ENCODE measurements around the gene ENGASE. TPM values are rescaled to one million over a fixed set of nuclear protein-coding genes. Genes with fewer than 3 reads are reported as not detected.

Gene ENGASE
- total RNA-seq, 1 donor from 2014 or later: 51.5 TPM

DNA sequence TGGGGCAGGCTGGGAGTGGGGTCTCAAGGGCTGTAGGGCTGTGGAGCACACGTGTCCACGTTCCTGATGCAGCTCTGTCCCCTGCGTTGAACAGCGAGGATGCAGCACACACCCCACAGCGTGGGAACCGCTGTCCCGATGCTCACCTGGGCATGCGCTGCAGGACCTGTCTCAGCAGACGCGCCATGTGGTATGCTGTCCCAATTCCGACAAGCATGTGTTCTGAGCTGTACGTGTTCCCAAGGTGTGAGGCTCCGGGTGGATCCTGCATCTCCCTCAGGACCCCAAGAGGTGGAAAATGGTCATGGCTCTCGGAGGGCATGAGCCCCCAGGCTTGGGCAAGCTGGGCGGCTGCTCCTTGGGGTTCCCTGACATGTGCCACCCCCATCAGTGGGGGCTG lies 34.2 kb downstream of the ENGASE start:
- Mint-ChIP-seq H3K4me1 (ENCODE audit: low read depth, unreplicated experiment) (peaks cover 2% of the 10 kb centered on the region), H3K27me3 (ENCODE audit: unreplicated experiment) (peaks cover 12% of the 10 kb centered on the region), H3K4me3 (ENCODE audit: unreplicated experiment) (no peak overlapping the region), H3K9me3 (ENCODE audit: unreplicated experiment) (peaks cover 10% of the 10 kb centered on the region), H3K36me3 (ENCODE audit: unreplicated experiment) (no peaks in the 10 kb centered on the region), H3K27ac (ENCODE audit: unreplicated experiment) (no peak overlapping the region)
- TF ChIP-seq, protein P1, sequence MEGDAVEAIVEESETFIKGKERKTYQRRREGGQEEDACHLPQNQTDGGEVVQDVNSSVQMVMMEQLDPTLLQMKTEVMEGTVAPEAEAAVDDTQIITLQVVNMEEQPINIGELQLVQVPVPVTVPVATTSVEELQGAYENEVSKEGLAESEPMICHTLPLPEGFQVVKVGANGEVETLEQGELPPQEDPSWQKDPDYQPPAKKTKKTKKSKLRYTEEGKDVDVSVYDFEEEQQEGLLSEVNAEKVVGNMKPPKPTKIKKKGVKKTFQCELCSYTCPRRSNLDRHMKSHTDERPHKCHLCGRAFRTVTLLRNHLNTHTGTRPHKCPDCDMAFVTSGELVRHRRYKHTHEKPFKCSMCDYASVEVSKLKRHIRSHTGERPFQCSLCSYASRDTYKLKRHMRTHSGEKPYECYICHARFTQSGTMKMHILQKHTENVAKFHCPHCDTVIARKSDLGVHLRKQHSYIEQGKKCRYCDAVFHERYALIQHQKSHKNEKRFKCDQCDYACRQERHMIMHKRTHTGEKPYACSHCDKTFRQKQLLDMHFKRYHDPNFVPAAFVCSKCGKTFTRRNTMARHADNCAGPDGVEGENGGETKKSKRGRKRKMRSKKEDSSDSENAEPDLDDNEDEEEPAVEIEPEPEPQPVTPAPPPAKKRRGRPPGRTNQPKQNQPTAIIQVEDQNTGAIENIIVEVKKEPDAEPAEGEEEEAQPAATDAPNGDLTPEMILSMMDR (IDR thresholded peaks at IDR 0.05; ENCODE audit: partially characterized antibody, unreplicated experiment): no peak
- no peak for DNase-seq

DNA sequence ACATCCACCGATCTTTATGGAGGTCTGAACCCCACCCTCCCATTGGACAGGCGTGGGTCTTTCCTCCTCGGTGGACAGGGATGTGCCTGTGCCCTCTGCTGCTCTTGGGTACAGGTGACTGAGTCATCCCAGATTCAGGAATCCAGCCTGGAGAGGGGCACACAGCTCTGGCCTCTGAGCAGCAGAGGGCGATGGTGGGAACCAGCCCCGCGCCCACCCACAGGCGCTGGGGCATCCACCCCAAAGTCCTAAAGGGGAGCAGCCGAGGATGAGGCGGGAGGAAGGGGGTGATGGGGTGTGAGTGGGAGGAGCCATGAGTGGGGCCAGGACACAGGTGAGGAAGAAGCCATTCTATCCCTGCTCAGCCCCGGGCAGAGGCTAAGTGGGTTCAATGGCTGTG lies 35.0 kb downstream of the ENGASE start:
- H3K4me1 Mint-ChIP-seq (ENCODE audit: low read depth, unreplicated experiment): no peaks in the 10 kb centered on the region
- peaks cover 6% of the 10 kb centered on the region for H3K9me3 Mint-ChIP-seq (ENCODE audit: unreplicated experiment)
- peaks cover 13% of the 10 kb centered on the region for H3K27me3 Mint-ChIP-seq (ENCODE audit: unreplicated experiment)
- H3K36me3 Mint-ChIP-seq (ENCODE audit: unreplicated experiment): no peaks in the 10 kb centered on the region
- DNase-seq: no peak
- H3K27ac Mint-ChIP-seq (ENCODE audit: unreplicated experiment): no peak overlapping the region
- no peak overlapping the region for H3K4me3 Mint-ChIP-seq (ENCODE audit: unreplicated experiment)
- TF ChIP-seq, protein P1 (IDR thresholded peaks at IDR 0.05; ENCODE audit: partially characterized antibody, unreplicated experiment): no peak

DNA sequence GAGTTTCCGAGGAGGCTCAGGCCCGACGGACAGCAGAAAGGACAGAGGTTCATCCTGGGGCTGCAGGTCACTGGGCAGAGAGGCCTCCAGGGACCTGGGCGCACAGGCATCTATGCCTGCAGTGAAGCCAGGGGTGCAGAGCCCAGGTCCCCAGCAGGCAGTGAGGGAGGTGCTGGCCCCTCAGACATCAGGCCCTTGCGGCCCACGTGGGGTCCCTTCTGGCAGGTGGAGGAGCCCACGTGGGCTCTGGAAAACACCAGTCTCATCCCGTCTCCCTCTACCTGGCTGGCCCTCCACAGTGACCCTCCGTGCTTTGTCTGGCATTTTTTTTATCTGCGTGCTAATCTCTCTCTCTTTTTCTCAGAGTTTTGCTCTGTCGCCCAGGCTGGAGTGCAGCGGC lies 36.5 kb downstream of the ENGASE start:
- Mint-ChIP-seq H3K4me1 (ENCODE audit: low read depth, unreplicated experiment) (no peaks in the 10 kb centered on the region), H3K36me3 (ENCODE audit: unreplicated experiment) (no peaks in the 10 kb centered on the region), H3K27me3 (ENCODE audit: unreplicated experiment) (peaks cover 14% of the 10 kb centered on the region), H3K4me3 (ENCODE audit: unreplicated experiment) (no peak overlapping the region), H3K9me3 (ENCODE audit: unreplicated experiment) (peaks cover 8% of the 10 kb centered on the region), H3K27ac (ENCODE audit: unreplicated experiment) (no peak overlapping the region)
- no peak for DNase-seq
- TF ChIP-seq, protein P1 (IDR thresholded peaks at IDR 0.05; ENCODE audit: partially characterized antibody, unreplicated experiment): no peak

DNA sequence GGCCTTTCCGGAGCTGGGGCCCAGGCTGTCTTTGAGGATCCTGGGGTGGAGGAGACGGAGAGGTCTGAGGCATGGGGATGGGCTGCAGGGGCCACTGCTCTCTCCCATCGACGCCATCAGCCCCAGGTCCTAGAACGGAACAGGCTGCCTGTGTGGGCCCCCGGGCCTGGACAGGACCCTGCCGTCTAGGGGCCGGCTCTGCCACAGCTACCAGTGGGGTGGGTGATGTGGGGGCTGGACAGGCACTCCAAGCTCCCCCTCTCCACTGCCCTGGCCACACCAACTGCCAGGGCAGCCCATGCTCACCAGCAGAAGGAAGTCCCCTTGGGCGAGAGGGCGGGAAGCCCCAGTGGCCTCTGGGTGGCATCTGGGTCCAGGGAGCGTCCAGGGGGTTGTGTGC lies 37.8 kb downstream of the ENGASE start:
- no peaks in the 10 kb centered on the region for H3K36me3 Mint-ChIP-seq (ENCODE audit: unreplicated experiment)
- no peak overlapping the region for H3K27ac Mint-ChIP-seq (ENCODE audit: unreplicated experiment)
- H3K9me3 Mint-ChIP-seq (ENCODE audit: unreplicated experiment): peaks cover 9% of the 10 kb centered on the region
- peaks cover 15% of the 10 kb centered on the region for H3K27me3 Mint-ChIP-seq (ENCODE audit: unreplicated experiment)
- H3K4me3 Mint-ChIP-seq (ENCODE audit: unreplicated experiment): no peak overlapping the region
- no peak for DNase-seq
- H3K4me1 Mint-ChIP-seq (ENCODE audit: low read depth, unreplicated experiment): no peaks in the 10 kb centered on the region
- TF ChIP-seq, protein P1 (IDR thresholded peaks at IDR 0.05; ENCODE audit: partially characterized antibody, unreplicated experiment): no peak

DNA sequence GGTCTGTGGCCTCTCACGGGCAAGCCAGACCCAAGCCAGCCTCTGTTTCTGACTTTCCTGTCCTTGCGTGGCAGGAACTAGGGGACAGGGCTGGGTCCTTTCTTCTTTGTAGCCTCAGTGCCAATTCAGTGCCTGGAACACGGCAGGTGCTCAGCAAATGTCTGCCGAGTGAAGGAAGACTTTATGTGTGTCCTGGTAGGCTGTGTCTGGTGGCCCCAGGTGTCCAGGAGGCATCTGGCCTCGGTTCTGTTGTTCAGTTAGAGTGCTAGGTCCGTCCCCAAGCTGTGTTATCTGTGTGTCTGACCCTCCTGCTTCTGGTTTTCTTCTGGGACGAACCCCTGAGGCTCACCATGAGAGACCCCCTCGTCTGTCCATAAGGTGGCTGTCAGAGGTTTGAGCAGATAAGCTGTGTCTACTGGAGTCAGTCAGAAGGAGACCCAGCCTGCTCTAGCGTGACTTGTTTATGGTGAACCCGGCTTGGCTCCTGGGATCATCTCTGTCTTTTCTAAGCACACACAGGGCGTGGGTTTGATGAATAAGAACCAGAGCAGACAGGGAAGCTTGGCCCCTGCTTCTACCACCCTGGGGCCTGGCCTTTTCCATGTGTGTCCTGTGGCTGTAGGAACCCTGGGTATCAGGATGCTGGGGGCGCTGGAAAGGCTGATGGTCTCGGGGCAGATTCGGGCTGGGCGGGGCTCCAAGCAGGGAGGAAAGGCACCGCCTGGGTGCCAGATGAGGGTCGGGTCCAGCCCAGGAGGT lies 39.3 kb downstream of the ENGASE start:
- no peaks in the 10 kb centered on the region for H3K4me1 Mint-ChIP-seq (ENCODE audit: low read depth, unreplicated experiment)
- no peak for DNase-seq
- H3K27ac Mint-ChIP-seq (ENCODE audit: unreplicated experiment): no peak overlapping the region
- H3K9me3 Mint-ChIP-seq (ENCODE audit: unreplicated experiment): peaks cover 10% of the 10 kb centered on the region
- no peak overlapping the region for H3K4me3 Mint-ChIP-seq (ENCODE audit: unreplicated experiment)
- H3K27me3 Mint-ChIP-seq (ENCODE audit: unreplicated experiment): peaks cover 14% of the 10 kb centered on the region
- no peaks in the 10 kb centered on the region for H3K36me3 Mint-ChIP-seq (ENCODE audit: unreplicated experiment)
- TF ChIP-seq, protein P1 (IDR thresholded peaks at IDR 0.05; ENCODE audit: partially characterized antibody, unreplicated experiment): no peak
